ENCODE measurements around the gene HP1BP3.
A peak's percentile ranks its signal among the peaks of the same experiment; 100 is the strongest.
"Not testable (repeated sequence)": the region's sequence is repeated elsewhere in the genome, so short reads cannot be mapped to it uniquely, and the experiment has no call there.

Gene HP1BP3

GRCh38 chr1:20787029-20787839, at the start of gene HP1BP3:
Gene HP1BP3 (minus strand): TSS chr1:20787307. CDS start chr1:20780440, 6,867 bp downstream.
- DNase-seq (ENCODE audit: low read depth in 2 of 2): peak; percentile 70 to 71

GRCh38 chr1:20836230-20836629, 49.1 kb upstream of the HP1BP3 start:
- DNase-seq (ENCODE audit: low read depth in 2 of 2): no peak

- DNase-seq (ENCODE audit: low read depth in 2 of 2): no peak
These were observed 47.7 kb upstream of the HP1BP3 start for GRCh38 chr1:20834780-20835179.

- no peak for DNase-seq (ENCODE audit: low read depth in 2 of 2)
These were observed 47.1 kb upstream of the HP1BP3 start for GRCh38 chr1:20834192-20834591.

- no peak for DNase-seq (ENCODE audit: low read depth in 2 of 2)
These were observed 43.3 kb upstream of the HP1BP3 start for GRCh38 chr1:20830378-20830777.

GRCh38 chr1:20829946-20830345, 42.8 kb upstream of the HP1BP3 start:
- DNase-seq (ENCODE audit: low read depth in 2 of 2): no peak

- DNase-seq (ENCODE audit: low read depth in 2 of 2): no peak
These were observed 42.4 kb upstream of the HP1BP3 start for GRCh38 chr1:20829531-20829930.

GRCh38 chr1:20823845-20824244, 36.7 kb upstream of the HP1BP3 start:
- DNase-seq (ENCODE audit: low read depth in 2 of 2): no peak

GRCh38 chr1:20821466-20821865, 34.4 kb upstream of the HP1BP3 start:
- no peak for DNase-seq (ENCODE audit: low read depth in 2 of 2)

- DNase-seq (ENCODE audit: low read depth in 2 of 2): no peak
These were observed 32.7 kb upstream of the HP1BP3 start for GRCh38 chr1:20819818-20820217.

- no peak for DNase-seq (ENCODE audit: low read depth in 2 of 2)
These were observed 27.4 kb upstream of the HP1BP3 start for GRCh38 chr1:20814534-20814871.

GRCh38 chr1:20811916-20812315, 24.8 kb upstream of the HP1BP3 start:
- no peak for DNase-seq (ENCODE audit: low read depth in 2 of 2)

- DNase-seq (ENCODE audit: low read depth in 2 of 2): no peak
These were observed 6.1 kb upstream of the HP1BP3 start for GRCh38 chr1:20793236-20793635.

- no peak for DNase-seq (ENCODE audit: low read depth in 2 of 2)
These were observed 5.1 kb upstream of the HP1BP3 start for GRCh38 chr1:20792196-20792595.

GRCh38 chr1:20790785-20791184, 3.7 kb upstream of the HP1BP3 start:
- no peak for DNase-seq (ENCODE audit: low read depth in 2 of 2)

- not testable (repeated sequence) for DNase-seq (ENCODE audit: low read depth in 2 of 2)
These were observed 2.5 kb upstream of the HP1BP3 start for GRCh38 chr1:20789598-20789997.

- no peak for DNase-seq (ENCODE audit: low read depth in 2 of 2)
These were observed 1.0 kb upstream of the HP1BP3 start for GRCh38 chr1:20787840-20788795.

GRCh38 chr1:20786253-20787028, 666 bp downstream of the HP1BP3 start:
- DNase-seq (ENCODE audit: low read depth in 2 of 2): peak; percentile 94 to 96

- DNase-seq (ENCODE audit: low read depth in 2 of 2): no peak
These were observed 1.2 kb downstream of the HP1BP3 start for GRCh38 chr1:20785907-20786252.

- no peak for DNase-seq (ENCODE audit: low read depth in 2 of 2)
These were observed 11.4 kb downstream of the HP1BP3 start for GRCh38 chr1:20775700-20776099.

GRCh38 chr1:20771780-20772179, 15.3 kb downstream of the HP1BP3 start:
- no peak for DNase-seq (ENCODE audit: low read depth in 2 of 2)
